BE2C (cell line): Measurements from ENCODE around the gene SLC17A4.

ENCODE experiments used
- DNase-seq: peaks from one replicate; pipeline ENCODE4 v3.0.0-alpha.2; 2020
- H3K27me3 ChIP-seq: fragments of 250-450 bp; sonication (Bioruptor Pico); 2 replicates; pipeline ENCODE4 v1.5.1; 2020; ENCODE audit warnings: mild to moderate bottlenecking
- H3K36me3 ChIP-seq: fragments of 250-450 bp; sonication (Bioruptor Pico); 2 replicates; pipeline ENCODE4 v1.5.1; 2020; ENCODE audit warnings: mild to moderate bottlenecking
- H3K4me1 ChIP-seq: fragments of 250-450 bp; sonication (Bioruptor Pico); 2 replicates; pipeline ENCODE4 v1.5.1; 2020
- H3K4me3 ChIP-seq: 2 replicates; pipeline ENCODE4 v1.5.1; 2011; ENCODE audit warnings: low read depth, low read length
- H3K9me3 ChIP-seq: fragments of 250-450 bp; sonication (Bioruptor Pico); 2 replicates; pipeline ENCODE4 v1.5.1; 2020
- TF ChIP-seq, protein P1 (sequence below): IDR thresholded peaks from 2 replicates; pipeline ENCODE4 v1.5.1; 2012; ENCODE audit warnings: mild to moderate bottlenecking, low read depth, low read length

The SLC17A4 gene

DNA sequence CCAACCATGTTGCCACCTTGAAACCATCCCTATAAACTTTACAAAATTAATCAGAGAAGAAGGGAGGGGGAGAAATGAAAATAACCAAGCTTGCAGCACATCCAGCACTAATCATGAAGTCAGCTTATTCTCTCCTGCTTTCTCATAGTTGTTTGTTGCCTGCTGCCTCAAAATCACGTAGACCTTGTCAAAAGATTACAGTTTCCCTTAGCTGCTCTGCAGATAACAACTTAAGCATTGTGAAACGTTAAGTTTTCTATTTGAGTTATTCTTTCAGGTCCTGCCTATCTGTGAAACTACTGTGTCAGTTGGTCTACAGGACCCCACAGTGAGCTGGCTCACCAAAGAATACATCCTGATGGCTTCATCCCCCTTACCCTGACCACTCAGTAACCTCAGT is 32.9 kb downstream of the SLC17A4 start:
- Histone ChIP-seq H3K4me1 (no peaks in the 10 kb centered on the region), H3K9me3 (no peaks in the 10 kb centered on the region), H3K36me3 (no peaks in the 10 kb centered on the region), H3K4me3 (no peak overlapping the region), H3K27me3 (no peaks in the 10 kb centered on the region)
- TF ChIP-seq, protein P1, sequence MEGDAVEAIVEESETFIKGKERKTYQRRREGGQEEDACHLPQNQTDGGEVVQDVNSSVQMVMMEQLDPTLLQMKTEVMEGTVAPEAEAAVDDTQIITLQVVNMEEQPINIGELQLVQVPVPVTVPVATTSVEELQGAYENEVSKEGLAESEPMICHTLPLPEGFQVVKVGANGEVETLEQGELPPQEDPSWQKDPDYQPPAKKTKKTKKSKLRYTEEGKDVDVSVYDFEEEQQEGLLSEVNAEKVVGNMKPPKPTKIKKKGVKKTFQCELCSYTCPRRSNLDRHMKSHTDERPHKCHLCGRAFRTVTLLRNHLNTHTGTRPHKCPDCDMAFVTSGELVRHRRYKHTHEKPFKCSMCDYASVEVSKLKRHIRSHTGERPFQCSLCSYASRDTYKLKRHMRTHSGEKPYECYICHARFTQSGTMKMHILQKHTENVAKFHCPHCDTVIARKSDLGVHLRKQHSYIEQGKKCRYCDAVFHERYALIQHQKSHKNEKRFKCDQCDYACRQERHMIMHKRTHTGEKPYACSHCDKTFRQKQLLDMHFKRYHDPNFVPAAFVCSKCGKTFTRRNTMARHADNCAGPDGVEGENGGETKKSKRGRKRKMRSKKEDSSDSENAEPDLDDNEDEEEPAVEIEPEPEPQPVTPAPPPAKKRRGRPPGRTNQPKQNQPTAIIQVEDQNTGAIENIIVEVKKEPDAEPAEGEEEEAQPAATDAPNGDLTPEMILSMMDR = no peak
- no peak for DNase-seq

DNA sequence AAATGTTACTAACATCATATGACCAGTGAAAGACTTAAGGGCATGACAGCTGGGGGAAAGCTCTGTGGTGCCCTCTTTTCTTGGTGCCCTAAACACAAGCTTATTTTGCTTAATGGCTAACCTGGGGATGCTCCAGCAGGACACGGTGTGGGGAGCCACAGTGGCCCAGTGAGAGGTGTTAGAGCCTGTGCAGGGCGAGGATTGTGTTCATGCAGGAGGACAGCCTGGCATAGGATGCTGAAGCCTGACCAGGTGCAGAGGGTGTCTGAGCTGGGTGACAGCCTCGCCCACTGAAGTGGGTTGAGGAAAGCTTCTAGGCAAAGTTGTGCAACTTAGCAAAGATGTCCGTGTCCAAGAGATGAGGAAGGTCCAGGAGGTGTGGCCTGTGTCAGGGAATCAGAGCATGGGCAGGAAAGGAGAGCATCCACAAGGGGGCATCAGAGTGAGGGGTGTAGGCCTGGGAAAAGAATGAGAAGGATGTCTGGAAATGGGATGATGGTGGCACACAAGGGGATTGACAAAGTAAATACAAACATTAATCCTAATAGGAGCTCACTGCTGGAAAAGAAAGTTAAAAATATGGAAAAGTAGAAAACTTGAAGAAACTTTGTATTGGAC is 33.9 kb downstream of the SLC17A4 start:
- Histone ChIP-seq H3K9me3 (no peaks in the 10 kb centered on the region), H3K27me3 (no peaks in the 10 kb centered on the region), H3K4me1 (no peaks in the 10 kb centered on the region), H3K4me3 (no peak overlapping the region), H3K36me3 (no peaks in the 10 kb centered on the region)
- DNase-seq = peak; percentile 76
- TF ChIP-seq, protein P1 = peak; percentile 86

DNA sequence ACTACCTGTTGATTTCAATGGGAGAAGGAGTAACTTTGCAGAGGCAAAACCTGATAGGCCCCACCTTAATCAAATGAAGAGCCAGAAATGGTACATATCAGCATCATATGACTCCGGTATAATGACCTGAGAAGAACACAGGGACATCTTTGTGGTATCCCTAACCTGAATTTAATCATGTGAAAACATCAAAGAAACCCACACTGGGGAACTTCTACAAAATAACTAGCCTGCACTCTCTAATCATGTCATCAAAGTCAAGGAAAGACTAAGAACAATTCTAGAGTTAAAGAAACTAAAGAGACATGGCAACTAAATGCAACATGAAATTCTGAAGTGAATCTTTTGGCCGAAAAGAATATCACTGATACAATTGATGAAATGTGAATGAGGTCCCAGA is 34.9 kb downstream of the SLC17A4 start:
- no peaks in the 10 kb centered on the region for H3K9me3 ChIP-seq
- no peaks in the 10 kb centered on the region for H3K27me3 ChIP-seq
- H3K4me3 ChIP-seq = no peak overlapping the region
- TF ChIP-seq, protein P1 = no peak
- H3K4me1 ChIP-seq = no peaks in the 10 kb centered on the region
- no peaks in the 10 kb centered on the region for H3K36me3 ChIP-seq
- no peak for DNase-seq

DNA sequence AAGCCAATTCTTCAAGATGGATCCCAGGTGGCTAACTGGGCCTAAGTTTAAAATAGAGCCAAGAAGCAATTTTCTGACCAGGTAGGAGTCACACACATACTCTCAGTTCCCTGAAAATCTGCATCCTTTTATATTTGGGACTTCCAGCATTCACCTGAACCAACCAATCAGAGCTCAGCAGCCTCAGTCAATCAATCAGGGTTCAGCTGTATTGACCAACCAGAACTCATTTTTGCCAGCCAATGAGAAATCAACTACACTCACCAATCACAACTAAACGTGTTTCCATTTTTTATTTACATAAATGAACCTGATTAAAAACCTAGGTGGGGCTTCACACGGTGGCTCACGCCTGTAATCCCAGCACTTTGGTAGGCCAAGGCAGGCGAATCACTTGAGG is 37.5 kb downstream of the SLC17A4 start:
- H3K9me3 ChIP-seq = no peaks in the 10 kb centered on the region
- no peaks in the 10 kb centered on the region for H3K27me3 ChIP-seq
- no peaks in the 10 kb centered on the region for H3K4me1 ChIP-seq
- H3K4me3 ChIP-seq = no peak overlapping the region
- DNase-seq = no peak
- no peaks in the 10 kb centered on the region for H3K36me3 ChIP-seq
- TF ChIP-seq, protein P1 = no peak

DNA sequence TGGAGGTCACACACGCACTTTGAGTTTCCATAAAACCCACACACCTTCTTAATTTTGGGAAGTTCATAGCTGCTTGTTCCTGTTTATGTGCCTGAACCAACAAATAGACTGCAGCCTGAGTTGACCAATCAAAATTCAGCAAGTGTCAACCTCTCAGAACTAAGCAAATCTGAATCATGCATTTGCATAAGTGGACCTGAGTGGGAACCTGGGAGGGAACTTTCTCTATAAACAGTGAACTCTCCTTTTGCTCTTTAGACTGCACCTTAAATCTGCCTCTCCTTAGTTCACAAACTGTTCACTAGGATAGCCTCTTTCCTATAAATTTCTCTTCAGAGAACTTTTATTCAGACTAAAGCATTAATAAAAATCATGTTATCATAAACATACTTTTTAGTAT is 39.4 kb downstream of the SLC17A4 start:
- DNase-seq = no peak
- no peak overlapping the region for H3K4me3 ChIP-seq
- H3K27me3 ChIP-seq = no peaks in the 10 kb centered on the region
- no peaks in the 10 kb centered on the region for H3K4me1 ChIP-seq
- TF ChIP-seq, protein P1 = no peak
- H3K36me3 ChIP-seq = no peaks in the 10 kb centered on the region
- no peaks in the 10 kb centered on the region for H3K9me3 ChIP-seq

DNA sequence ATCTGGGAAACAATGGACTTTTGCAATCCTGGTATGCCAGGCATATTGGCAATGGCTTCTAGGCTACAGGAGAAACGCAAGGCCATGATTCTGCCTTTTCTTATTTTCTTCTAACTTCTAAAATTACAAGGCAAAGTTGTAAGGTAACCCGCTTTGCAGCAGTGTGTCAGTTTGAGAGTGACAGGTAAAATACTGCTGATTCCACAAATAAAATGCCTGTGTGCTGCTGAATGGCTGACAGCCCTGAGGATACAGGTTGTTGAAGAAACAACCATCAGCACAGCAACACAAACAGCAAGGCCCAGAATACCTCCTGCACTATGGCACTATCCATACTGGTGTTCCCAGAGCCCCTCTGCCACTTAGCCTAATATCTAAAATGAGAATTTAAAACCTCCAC is 40.2 kb downstream of the SLC17A4 start:
- no peaks in the 10 kb centered on the region for H3K27me3 ChIP-seq
- no peak overlapping the region for H3K4me3 ChIP-seq
- H3K36me3 ChIP-seq = no peaks in the 10 kb centered on the region
- TF ChIP-seq, protein P1 = no peak
- no peak for DNase-seq
- no peaks in the 10 kb centered on the region for H3K9me3 ChIP-seq
- no peaks in the 10 kb centered on the region for H3K4me1 ChIP-seq
